GM23338 (cell line): ENCODE measurements around the gene PDE7B. TPM values are rescaled to one million over a fixed set of nuclear protein-coding genes. Genes with fewer than 3 reads are reported as not detected.

Experiments used
- ATAC-seq: fragments of 200-7000 bp; cut with Tn5 transposase; 3 replicates; pipeline ENCODE4 v1.9.1; 2020
- DNase-seq: peaks from one replicate; pipeline ENCODE4 v3.0.0-alpha.2; 2015; ENCODE audit warnings: low spot score
- H2AFZ ChIP-seq: fragments of 200-600 bp; sonication (generic); 2 replicates; pipeline ENCODE4 v1.8.0; 2016; ENCODE audit warnings: antibody characterized with exemption, mild to moderate bottlenecking, moderate library complexity
- H3F3A ChIP-seq: fragments of 200-600 bp; sonication (generic); replicated peaks from 2 replicates; pipeline ENCODE4 v1.8.0; 2017; ENCODE audit warnings: antibody characterized with exemption, mixed run types, low read depth
- H3K27ac ChIP-seq: fragments of 200-600 bp; sonication (generic); 2 replicates; pipeline ENCODE4 v1.6.1; 2016; ENCODE audit warnings: low read depth
- H3K27me3 ChIP-seq: fragments of 200-600 bp; sonication (generic); 2 replicates; pipeline ENCODE4 v1.8.0; 2016; ENCODE audit warnings: mild to moderate bottlenecking, mixed run types, moderate library complexity; ENCODE audit not compliant: insufficient read depth
- H3K36me3 ChIP-seq: fragments of 200-600 bp; sonication (generic); 2 replicates; pipeline ENCODE4 v1.8.0; 2016; ENCODE audit warnings: mild to moderate bottlenecking; ENCODE audit not compliant: insufficient read depth
- H3K4me1 ChIP-seq: fragments of 200-600 bp; sonication (generic); 2 replicates; pipeline ENCODE4 v1.8.0; 2016; ENCODE audit warnings: mild to moderate bottlenecking, moderate library complexity; ENCODE audit not compliant: insufficient read depth
- H3K4me2 ChIP-seq: fragments of 200-600 bp; sonication (generic); 2 replicates; pipeline ENCODE4 v1.7.1; 2017; ENCODE audit warnings: mixed run types
- H3K4me3 ChIP-seq: fragments of 200-600 bp; sonication (generic); 2 replicates; pipeline ENCODE4 v1.6.1; 2016; ENCODE audit warnings: mixed run types
- H3K79me2 ChIP-seq: fragments of 200-600 bp; sonication (generic); replicated peaks from 2 replicates; pipeline ENCODE4 v1.8.0; 2017; ENCODE audit warnings: mild to moderate bottlenecking; ENCODE audit not compliant: insufficient read depth
- H3K9me2 ChIP-seq: fragments of 200-600 bp; sonication (generic); 2 replicates; pipeline ENCODE4 v1.8.0; 2017; ENCODE audit not compliant: insufficient read depth
- H4K20me1 ChIP-seq: fragments of 200-600 bp; sonication (generic); replicated peaks from 2 replicates; pipeline ENCODE4 v1.8.0; 2017; ENCODE audit warnings: mild to moderate bottlenecking; ENCODE audit not compliant: insufficient read depth
- H3K27ac Mint-ChIP-seq: 2 replicates; pipeline ENCODE4 v1.8.0; 2020; ENCODE audit warnings: inconsistent platforms, mild to moderate bottlenecking, moderate library complexity, mixed read lengths
- H3K27me3 Mint-ChIP-seq: 3 replicates; pipeline ENCODE4 v1.8.0; 2022; ENCODE audit warnings: low read depth, mild to moderate bottlenecking, moderate library complexity, mixed read lengths, inconsistent platforms; ENCODE audit not compliant: insufficient read depth, poor library complexity
- H3K36me3 Mint-ChIP-seq: 3 replicates; pipeline ENCODE4 v1.8.0; 2021; ENCODE audit warnings: low read depth, mild to moderate bottlenecking, inconsistent platforms, moderate library complexity, mixed read lengths
- H3K4me1 Mint-ChIP-seq: 3 replicates; pipeline ENCODE4 v1.8.0; 2020; ENCODE audit warnings: mild to moderate bottlenecking, inconsistent platforms, mixed read lengths
- H3K4me3 Mint-ChIP-seq: 3 replicates; pipeline ENCODE4 v1.8.0; 2021; ENCODE audit warnings: moderate library complexity, mild to moderate bottlenecking, inconsistent platforms, mixed read lengths
- H3K9me3 Mint-ChIP-seq: 3 replicates; pipeline ENCODE4 v1.8.0; 2020; ENCODE audit warnings: moderate library complexity, mild to moderate bottlenecking, inconsistent platforms, mixed read lengths
- CREB1 ChIP-seq: fragments of 250-450 bp; sonication (Bioruptor Pico); IDR thresholded peaks from 2 replicates; pipeline ENCODE4 v1.5.0; 2020; ENCODE audit warnings: low read depth, mild to moderate bottlenecking, moderate library complexity
- CTCF ChIP-seq, 2 experiments: fragments of 200-600 bp in 1 of 2; sonication (generic) in 1 of 2; conservative IDR thresholded peaks; 2 replicates each; pipeline versions ENCODE4 v1.5.1 to v1.6.1; 2016 to 2017; ENCODE audit warnings: antibody characterized with exemption in 2 of 2, low read depth in 2 of 2, mild to moderate bottlenecking in 2 of 2, moderate library complexity in 1 of 2
- ETS1 ChIP-seq: IDR thresholded peaks from 2 replicates; pipeline ENCODE4 v1.6.1; 2016; ENCODE audit warnings: antibody characterized with exemption
- EZH2 ChIP-seq: fragments of 200-600 bp; sonication (generic); IDR thresholded peaks from one replicate; pipeline ENCODE4 v1.8.0; 2017; ENCODE audit warnings: antibody characterized with exemption, mild to moderate bottlenecking, low read depth; ENCODE audit not compliant: unreplicated experiment
- EZH2phosphoT487 ChIP-seq: fragments of 200-600 bp; sonication (generic); IDR thresholded peaks from one replicate; pipeline ENCODE4 v1.8.1; 2018; ENCODE audit warnings: antibody characterized with exemption; ENCODE audit not compliant: unreplicated experiment
- JUNB ChIP-seq: IDR thresholded peaks from one replicate; pipeline ENCODE4 v1.6.1; 2016; ENCODE audit warnings: antibody characterized with exemption; ENCODE audit not compliant: unreplicated experiment
- NANOG ChIP-seq: IDR thresholded peaks from 2 replicates; pipeline ENCODE4 v1.6.1; 2016; ENCODE audit warnings: antibody characterized with exemption, borderline replicate concordance
- POLR2AphosphoS5 ChIP-seq: IDR thresholded peaks from 2 replicates; pipeline ENCODE4 v1.6.1; 2016; ENCODE audit warnings: antibody characterized with exemption, low read depth
- REST ChIP-seq: IDR thresholded peaks from one replicate; pipeline ENCODE4 v1.6.1; 2018; ENCODE audit warnings: antibody characterized with exemption; ENCODE audit not compliant: unreplicated experiment
- STAT1 ChIP-seq: IDR thresholded peaks from one replicate; pipeline ENCODE4 v1.6.1; 2016; ENCODE audit warnings: antibody characterized with exemption; ENCODE audit not compliant: unreplicated experiment
- ZNF114 ChIP-seq: fragments of 250-450 bp; sonication (Bioruptor Pico); IDR thresholded peaks from 2 replicates; pipeline ENCODE4 v1.5.0; 2020; ENCODE audit warnings: mild to moderate bottlenecking, moderate library complexity
- ZNF331 ChIP-seq: fragments of 250-450 bp; sonication (Bioruptor Pico); IDR thresholded peaks from 2 replicates; pipeline ENCODE4 v1.5.0; 2020; ENCODE audit warnings: low read depth, mild to moderate bottlenecking, moderate library complexity
- ZNF462 ChIP-seq: fragments of 250-450 bp; sonication (Bioruptor Pico); IDR thresholded peaks from 2 replicates; pipeline ENCODE4 v1.5.0; 2020; ENCODE audit warnings: mild to moderate bottlenecking, moderate library complexity
- polyA plus RNA-seq: library from polyadenylated mRNA; unstranded; fragments of >200 nt; fragmentation: Nextera tagmentation; extraction: Ambion mirVana; gene quantifications from 2 replicates; pipeline ENCODE4 v1.2.1, GENCODE V29; 2016
- total RNA-seq: library from RNA; depleted of rRNA; stranded (reverse); fragments of >200 nt; shearing (Covaris generic); gene quantifications from 2 replicates; pipeline ENCODE4 v1.2.3, GENCODE V29; 2014

PDE7B gene
- total and polyA plus RNA-seq, 2 experiments from 2014 or later: 0.07 TPM; not detected in 1

- Mint-ChIP-seq H3K36me3 (no peaks in the 10 kb centered on the region), H3K27me3 (no peaks in the 10 kb centered on the region), H3K9me3 (no peaks in the 10 kb centered on the region), H3K4me1 (no peaks in the 10 kb centered on the region), H3K27ac (no peak overlapping the region), H3K4me3 (no peak overlapping the region)
- Histone ChIP-seq H3K4me3 (no peak overlapping the region), H4K20me1 (no peaks in the 10 kb centered on the region), H2AFZ (no peak overlapping the region), H3K79me2 (no peaks in the 10 kb centered on the region), H3F3A (no peaks in the 10 kb centered on the region), H3K27me3 (no peaks in the 10 kb centered on the region), H3K4me2 (no peak overlapping the region), H3K27ac (no peak overlapping the region), H3K9me2 (no peaks in the 10 kb centered on the region), H3K36me3 (no peaks in the 10 kb centered on the region), H3K4me1 (no peaks in the 10 kb centered on the region)
- no peak for ATAC-seq
- DNase-seq: no peak
- TF ChIP-seq ZNF331 (CRISPR knock-in tag) (no peak), STAT1 (no peak), POLR2AphosphoS5 (no peak), CREB1 (no peak), ZNF114 (CRISPR knock-in tag) (no peak), JUNB (no peak), REST (no peak), NANOG (no peak), ZNF462 (CRISPR knock-in tag) (no peak), EZH2 (no peak), CTCF (conservative IDR thresholded peaks at IDR 0.05; ENCODE audit: low read depth in 2 of 2) (no peak), EZH2phosphoT487 (no peak), ETS1 (no peak)
Measured at GRCh38 chr6:135940616-135941167, 89.2 kb downstream of the PDE7B start.
